H1 (cell line): ENCODE results near the gene LTF. TPM values are rescaled to one million over a fixed set of nuclear protein-coding genes. Genes with fewer than 3 reads are reported as not detected.

Experiments
- CTCF ChIA-PET: fragments of 300-600 bp; sonication (Branson Sonifier 250); formaldehyde crosslinking; loops from one replicate; lab custom pipeline; 2021; ENCODE audit not compliant: partially characterized antibody; lab: Charles Lee
- POLR2A ChIA-PET: fragments of 300-600 bp; sonication (Branson Sonifier 250); formaldehyde crosslinking; loops from one replicate; lab custom pipeline; 2021; ENCODE audit warnings: inconsistent platforms; ENCODE audit not compliant: partially characterized antibody; lab: Charles Lee
- DNase-seq, 2 experiments: peaks; one replicate each; pipeline versions ENCODE4 v3.0.0 to v3.0.0-alpha.2; 2010 to 2022; ENCODE audit warnings: low spot score in 2 of 2, low read depth in 1 of 2, mixed read lengths in 1 of 2
- FAIRE-seq: peaks from 2 replicates; lab custom pipeline; 2011; peaks lifted over from hg19 to GRCh38; lab: Jason Lieb, UNC
- H2AFZ ChIP-seq: 2 replicates; pipeline ENCODE4 v1.8.1; 2012; ENCODE audit warnings: low read length, inconsistent platforms
- H2AK5ac ChIP-seq: 2 replicates; pipeline ENCODE4 v1.6.1; 2013; ENCODE audit warnings: low read depth, low read length
- H2BK120ac ChIP-seq: replicated peaks from 2 replicates; pipeline ENCODE3; 2013; ENCODE audit warnings: low read depth, low read length, inconsistent platforms
- H2BK12ac ChIP-seq: 2 replicates; pipeline ENCODE4 v1.6.1; 2013; ENCODE audit warnings: low read depth, low read length
- H2BK15ac ChIP-seq: 2 replicates; pipeline ENCODE4 v1.6.1; 2013; ENCODE audit warnings: low read length
- H2BK20ac ChIP-seq: 2 replicates; pipeline ENCODE4 v1.6.1; 2013; ENCODE audit warnings: low read length
- H2BK5ac ChIP-seq: 2 replicates; pipeline ENCODE4 v1.6.1; 2013; ENCODE audit warnings: low read depth, low read length
- H3K14ac ChIP-seq: 2 replicates; pipeline ENCODE4 v1.6.1; 2013; ENCODE audit warnings: inconsistent platforms; ENCODE audit not compliant: insufficient read length
- H3K18ac ChIP-seq: 2 replicates; pipeline ENCODE4 v1.6.1; 2013; ENCODE audit warnings: low read length; ENCODE audit errors: extremely low read depth
- H3K23ac ChIP-seq: 2 replicates; pipeline ENCODE4 v1.6.1; 2013; ENCODE audit warnings: inconsistent platforms; ENCODE audit not compliant: insufficient read length
- H3K23me2 ChIP-seq: 2 replicates; pipeline ENCODE4 v1.6.1; 2013; ENCODE audit warnings: low read depth, low read length
- H3K27ac ChIP-seq: 2 replicates; pipeline ENCODE4 v1.6.1; 2011; ENCODE audit warnings: low read depth, low read length, inconsistent platforms
- H3K27me3 ChIP-seq, 4 experiments: replicated peaks in 1 of 4; 1 replicate in 1 of 4; 2 replicates in 3 of 4; pipeline versions ENCODE4 v1.6.1 to v1.8.1; 2011 to 2013; ENCODE audit warnings: low read length in 3 of 4, mild to moderate bottlenecking in 3 of 4, inconsistent platforms in 2 of 4, mixed read lengths in 2 of 4, moderate library complexity in 1 of 4; ENCODE audit not compliant: control insufficient read depth in 3 of 4, insufficient read depth in 3 of 4; ENCODE audit errors: extremely low read depth in 1 of 4
- H3K36me3 ChIP-seq, 4 experiments: 2 replicates each; pipeline versions ENCODE4 v1.6.1 to v1.8.1; 2011 to 2013; ENCODE audit warnings: mild to moderate bottlenecking in 4 of 4, low read length in 3 of 4, moderate library complexity in 2 of 4, control low read depth in 1 of 4, inconsistent platforms in 1 of 4; ENCODE audit not compliant: insufficient read depth in 4 of 4, control insufficient read depth in 2 of 4
- H3K4ac ChIP-seq: replicated peaks from 2 replicates; pipeline ENCODE3; 2013; ENCODE audit warnings: low read length, low read depth, mixed read lengths, inconsistent platforms; ENCODE audit not compliant: insufficient read length
- H3K4me1 ChIP-seq, 4 experiments: replicated peaks in 1 of 4; 1 replicate in 1 of 4; 2 replicates in 3 of 4; pipeline versions ENCODE4 v1.6.1 to v1.8.1; 2011 to 2013; ENCODE audit warnings: low read length in 3 of 4, inconsistent platforms in 2 of 4, mixed read lengths in 1 of 4; ENCODE audit not compliant: insufficient read depth in 4 of 4, control insufficient read depth in 3 of 4
- H3K4me2 ChIP-seq, 2 experiments: 2 replicates each; pipeline versions ENCODE4 v1.6.1 to v1.8.1; 2011 to 2013; ENCODE audit warnings: low read depth in 2 of 2, low read length in 2 of 2, control low read depth in 1 of 2, inconsistent platforms in 1 of 2, mild to moderate bottlenecking in 1 of 2; ENCODE audit not compliant: insufficient read depth in 1 of 2
- H3K4me3 ChIP-seq, 4 experiments: fragments of 200-600, 300-600 bp in 1 of 4; sonication (generic), shearing (Covaris generic), sonication (Bioruptor Twin) in 1 of 4; 2 replicates each; pipeline versions ENCODE4 v1.5.1 to v1.8.1; 2011 to 2016; ENCODE audit warnings: low read length in 4 of 4, low read depth in 3 of 4, control low read depth in 2 of 4, inconsistent platforms in 2 of 4, mild to moderate bottlenecking in 2 of 4, mixed read lengths in 1 of 4, moderate library complexity in 1 of 4; ENCODE audit not compliant: insufficient read depth in 2 of 4; ENCODE audit errors: extremely low read depth in 1 of 4
- H3K56ac ChIP-seq: replicated peaks from 2 replicates; pipeline ENCODE3; 2013; ENCODE audit warnings: low read depth, mild to moderate bottlenecking, mixed read lengths, low read length, inconsistent platforms; ENCODE audit not compliant: insufficient read length
- H3K79me1 ChIP-seq: 2 replicates; pipeline ENCODE4 v1.6.1; 2013; ENCODE audit warnings: low read depth, low read length, control low read depth
- H3K79me2 ChIP-seq, 2 experiments: 2 replicates each; pipeline versions ENCODE4 v1.6.1 to v1.8.1; 2012 to 2013; ENCODE audit warnings: low read length in 2 of 2, mild to moderate bottlenecking in 2 of 2, inconsistent platforms in 1 of 2; ENCODE audit not compliant: insufficient read depth in 2 of 2, control insufficient read depth in 1 of 2
- H3K9ac ChIP-seq, 4 experiments: replicated peaks in 1 of 4; 1 replicate in 1 of 4; 2 replicates in 3 of 4; pipeline versions ENCODE4 v1.6.1 to v1.8.1; 2011 to 2013; ENCODE audit warnings: low read depth in 3 of 4, low read length in 3 of 4, control low read depth in 2 of 4, mild to moderate bottlenecking in 2 of 4, moderate library complexity in 2 of 4, inconsistent platforms in 1 of 4; ENCODE audit errors: extremely low read depth in 1 of 4
- H3K9me3 ChIP-seq, 2 experiments: 2 replicates each; pipeline versions ENCODE4 v1.6.1 to v1.8.1; 2012 to 2013; ENCODE audit warnings: mild to moderate bottlenecking in 2 of 2, moderate library complexity in 2 of 2, control low read depth in 1 of 2, inconsistent platforms in 1 of 2, low read depth in 1 of 2, low read length in 1 of 2, mixed read lengths in 1 of 2; ENCODE audit not compliant: insufficient read depth in 2 of 2
- H4K20me1 ChIP-seq, 2 experiments: replicated peaks in 1 of 2; 2 replicates each; pipeline versions ENCODE3 to v1.8.1; 2011 to 2013; ENCODE audit warnings: inconsistent platforms in 2 of 2, low read length in 2 of 2, mild to moderate bottlenecking in 1 of 2; ENCODE audit not compliant: insufficient read depth in 2 of 2, control insufficient read depth in 1 of 2
- H4K5ac ChIP-seq: 2 replicates; pipeline ENCODE4 v1.6.1; 2013; ENCODE audit warnings: low read length, low read depth, mixed read lengths, inconsistent platforms; ENCODE audit not compliant: insufficient read length
- H4K8ac ChIP-seq: 2 replicates; pipeline ENCODE4 v1.8.0; 2013; ENCODE audit warnings: mild to moderate bottlenecking, moderate library complexity, low read length, inconsistent platforms; ENCODE audit not compliant: insufficient read depth; ENCODE audit errors: extremely low read depth
- H4K91ac ChIP-seq: replicated peaks from 2 replicates; pipeline ENCODE3; 2013; ENCODE audit warnings: low read length, mixed read lengths, inconsistent platforms; ENCODE audit not compliant: insufficient read length
- ATF2 ChIP-seq: IDR thresholded peaks from 2 replicates; pipeline ENCODE4 v1.6.1; 2012; ENCODE audit warnings: low read length, inconsistent platforms
- KDM5A ChIP-seq: fragments of 200-600 bp; IDR thresholded peaks from 2 replicates; pipeline ENCODE4 v1.7.1; 2012; ENCODE audit warnings: mild to moderate bottlenecking, low read length, inconsistent platforms, mixed read lengths
- RNF2 ChIP-seq: fragments of 200-900, 300-1000 bp; sonication (generic); IDR thresholded peaks from 2 replicates; pipeline ENCODE4 v1.7.1; 2016; ENCODE audit warnings: borderline replicate concordance, low read depth, mild to moderate bottlenecking, antibody characterized with exemption, low read length; ENCODE audit not compliant: poor library complexity, severe bottlenecking; ENCODE audit errors: missing control alignments
- RXRA ChIP-seq: IDR thresholded peaks from 2 replicates; pipeline ENCODE4 v1.6.1; 2011; ENCODE audit warnings: low read depth, mild to moderate bottlenecking, low read length, moderate library complexity; ENCODE audit not compliant: insufficient read depth
- SIN3A ChIP-seq, 2 experiments: IDR thresholded peaks in 1 of 2; conservative IDR thresholded peaks in 1 of 2; 2 replicates each; pipeline ENCODE4 v1.6.1; 2011 to 2012; ENCODE audit warnings: low read length in 2 of 2, improper control_type of control experiment in 1 of 2, low read depth in 1 of 2, mild to moderate bottlenecking in 1 of 2
- TBP ChIP-seq: IDR thresholded peaks from 2 replicates; pipeline ENCODE4 v1.6.1; 2011; ENCODE audit warnings: low read depth, low read length, improper control_type of control experiment
- WGBS, 2 experiments: shearing (Covaris generic) in 1 of 2; methylation state at CpG; one replicate each; pipeline versions ENCODE4 v1.1.6 to v1.1.7; 2013 to 2015; ENCODE audit warnings: low lambda C conversion rate in 2 of 2, mixed read lengths in 2 of 2, inconsistent platforms in 1 of 2, low coverage in 1 of 2, missing lambda C conversion rate in 1 of 2; ENCODE audit not compliant: insufficient replicate concordance in 2 of 2, insufficient coverage in 1 of 2, insufficient read length in 1 of 2; ENCODE audit errors: extremely low coverage in 1 of 2, missing lambda C conversion rate in 1 of 2; 5-methylcytosine and 5-hydroxymethylcytosine counted together
- polyA plus RNA-seq, 7 experiments: library from polyadenylated mRNA; depleted of rRNA in 3 of 7; stranded (reverse) in 5 of 7; unstranded in 2 of 7; fragments of >200 nt in 5 of 7; fragments of 200-250 nt in 2 of 7; gene quantifications; 1 replicate in 5 of 7; 2 replicates in 1 of 7; 4 replicates in 1 of 7; pipeline versions ENCODE4 v1.2.1 to v1.2.3, GENCODE V29; 2011 to 2013; ENCODE audit warnings: missing spikeins in 2 of 7, mixed read lengths in 2 of 7
- total RNA-seq: library from RNA; stranded (reverse); fragmentation: NEBNext Ultra II Directional; extraction: Animal tissue kit (Norgen Biotek cat#: 25700); gene quantifications from 2 replicates; pipeline ENCODE4 v1.2.1, GENCODE V29; 2021

The LTF gene
- total and polyA plus RNA-seq, 2 of the 8 experiments (the other 6 are each of a cell fraction or from before 2014, with no cell fraction given) = 0.23 to 0.99 TPM

GRCh38 chr3:46508850-46509591 is 44.3 kb upstream of the LTF start:
- H3K27ac ChIP-seq = no peak overlapping the region
- FAIRE-seq = no peak
- TF ChIP-seq KDM5A (no peak), ATF2 (no peak), RNF2 (no peak), SIN3A (conservative IDR thresholded peaks at IDR 0.05 in 1 of 2, IDR thresholded peaks at IDR 0.05 in 1 of 2; ENCODE audit: low read depth in 1 of 2, low read length in 2 of 2) (no peak), TBP (no peak), RXRA (no peak)

More at GRCh38 chr3:46508850-46509591, 44.3 kb upstream of the LTF start:
- Histone ChIP-seq H2BK5ac (no peak overlapping the region), H2AFZ (no peak overlapping the region), H3K4ac (no peak overlapping the region), H2BK120ac (no peak overlapping the region), H3K9ac (no peak overlapping the region), H2BK20ac (no peak overlapping the region), H3K14ac (no peak overlapping the region), H3K56ac (no peak overlapping the region), H3K27me3 (no peaks in the 10 kb centered on the region; a peak in 2 of 7 replicates), H3K23me2 (no peaks in the 10 kb centered on the region), H4K5ac (no peak overlapping the region), H3K79me2 (no peaks in the 10 kb centered on the region), H3K4me2 (no peak overlapping the region), H3K36me3 (no peaks in the 10 kb centered on the region), H4K8ac (no peak overlapping the region), H4K20me1 (no peaks in the 10 kb centered on the region), H3K9me3 (no peaks in the 10 kb centered on the region), H2BK15ac (0 out of 2 replicates have a peak overlapping the region, but pooled peaks have one; percentile 37), H2BK12ac (no peak overlapping the region), H3K79me1 (no peaks in the 10 kb centered on the region), H3K23ac (no peak overlapping the region), H2AK5ac (no peak overlapping the region), H4K91ac (no peak overlapping the region), H3K4me3 (no peak overlapping the region), H3K4me1 (peaks cover 5 to 14% (median 8%) of the 10 kb centered on the region in 4 experiments), H3K18ac (no peak overlapping the region)
- POLR2A ChIA-PET = interaction anchor here (0.9 to 1.6 kb wide), 4 partner anchors 13 to 67 kb away, joined by 3 to 6 read pairs (median 3); no protein-coding TSS in a partner anchor
- DNase-seq = no peak
- 96% methylated on average over 4 of the region's 4 CpGs; no CpG with 5 or more reads in 1 of the 2 experiments for whole genome bisulfite sequencing, 2 experiments
- CTCF ChIA-PET = interaction anchor here (0.8 to 1.9 kb wide), 5 partner anchors 9 to 74 kb away, joined by 3 to 8 read pairs (median 4); no protein-coding TSS in a partner anchor
